ENCODE results near the gene SRL. TPM values are rescaled to one million over a fixed set of nuclear protein-coding genes. Genes with fewer than 3 reads are reported as not detected.

SRL gene
- total and polyA plus RNA-seq, 2 of the 13 experiments (the other 11 are each of a cell fraction or from before 2014, with no cell fraction given), result 0.05 TPM; not detected in 1

DNA sequence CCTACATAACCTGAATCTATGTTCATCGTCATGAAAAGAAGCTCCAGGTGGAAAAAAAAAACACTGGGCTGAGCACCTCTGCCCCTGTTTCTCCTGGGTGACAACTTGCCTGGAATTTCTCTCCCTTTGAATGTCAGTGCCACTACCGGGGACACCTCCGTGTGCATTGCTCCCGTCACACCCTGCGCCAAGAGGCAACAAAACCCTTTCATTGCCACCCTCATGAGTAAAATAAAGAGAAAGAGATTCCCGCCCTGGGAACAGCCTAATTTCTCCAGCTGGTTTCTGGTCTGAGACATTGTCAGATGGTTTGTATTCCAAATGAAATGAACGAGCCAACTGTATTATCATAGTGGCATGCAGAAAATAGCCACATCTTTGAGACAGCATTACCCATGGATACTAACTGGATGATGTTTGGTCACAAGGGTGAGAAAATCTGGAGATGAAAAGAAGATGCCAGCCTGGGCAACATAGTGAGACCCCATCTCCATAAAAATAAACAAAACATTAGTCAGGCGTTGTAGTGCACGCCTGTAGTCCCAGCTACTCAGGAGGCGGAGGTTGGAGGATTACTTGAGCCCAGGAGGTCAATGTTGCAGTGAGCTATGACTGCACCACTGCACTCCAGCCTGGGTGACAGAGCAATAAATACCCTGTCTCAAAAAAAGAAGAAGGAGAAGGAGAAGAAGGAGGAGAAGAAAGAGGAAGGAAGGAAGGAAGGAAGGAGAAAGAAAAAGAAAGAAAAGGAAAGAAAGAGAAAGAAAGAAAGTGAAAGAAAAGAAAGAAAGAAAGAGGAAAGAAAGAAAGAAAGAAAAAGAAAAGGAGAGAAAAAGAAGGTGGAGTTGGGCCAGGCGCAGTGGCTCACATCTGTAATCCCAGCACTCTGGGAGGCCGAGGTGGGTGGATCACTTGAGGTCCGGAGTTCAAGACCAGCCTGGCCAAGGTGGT lies 83.5 kb downstream of the SRL start:
- ChIA-PET POLR2A (interaction anchor here (0.9 to 1.1 kb wide), 4 partner anchors 13 to 45 kb away, joined by 3 read pairs; partner anchors contain the start of gene ADCY9), CTCF (ENCODE audit: low intra/inter-chr PET ratio, low total read pairs) (no interaction called here)
- peak; percentile 14 for ATAC-seq
- BruUV-seq (replicated peaks), result no TSS peak
- Histone ChIP-seq H2AFZ (ENCODE audit: low read length) (no peak overlapping the region), H3K27me3 (ENCODE audit: control insufficient read depth in 1 of 2, insufficient read depth in 2 of 2, low read length in 2 of 2) (no peaks in the 10 kb centered on the region), H3K36me3 (replicated peaks in 1 of 2; ENCODE audit: control insufficient read depth in 1 of 2, insufficient read depth in 2 of 2, low read length in 2 of 2) (no peaks in the 10 kb centered on the region), H3K27ac (ENCODE audit: extremely low read length, insufficient read depth, low read length) (peak overlapping the region; percentile 67), H3K4me3 (replicated peaks in 1 of 3; ENCODE audit: insufficient read depth in 1 of 3, low read depth in 2 of 3, low read length in 3 of 3) (peak overlapping the region; percentile 19 to 33 (median 32); a peak in 3 of 6 replicates), H3K4me2 (ENCODE audit: low read depth, low read length) (peak overlapping the region; percentile 70), H3K9ac (ENCODE audit: insufficient read depth, low read depth, low read length) (no peak overlapping the region; the same call in 1 of the 2 replicates), H3K9me3 (ENCODE audit: low read length) (no peaks in the 10 kb centered on the region), H3K4me1 (ENCODE audit: insufficient read depth, low read length) (peaks cover 35% of the 10 kb centered on the region), H3K79me2 (ENCODE audit: insufficient read depth, low read length) (no peaks in the 10 kb centered on the region), H4K20me1 (ENCODE audit: insufficient read depth, low read length) (no peaks in the 10 kb centered on the region)
- no peak for DNase-seq (ENCODE audit: low spot score)
- in situ Hi-C loops (cut with HindIII; ENCODE audit: extremely low pct_ligation_motif_present, low pct_unique_long_range_greater_than_20kb), result no loop called here
- TF ChIP-seq, protein P1, sequence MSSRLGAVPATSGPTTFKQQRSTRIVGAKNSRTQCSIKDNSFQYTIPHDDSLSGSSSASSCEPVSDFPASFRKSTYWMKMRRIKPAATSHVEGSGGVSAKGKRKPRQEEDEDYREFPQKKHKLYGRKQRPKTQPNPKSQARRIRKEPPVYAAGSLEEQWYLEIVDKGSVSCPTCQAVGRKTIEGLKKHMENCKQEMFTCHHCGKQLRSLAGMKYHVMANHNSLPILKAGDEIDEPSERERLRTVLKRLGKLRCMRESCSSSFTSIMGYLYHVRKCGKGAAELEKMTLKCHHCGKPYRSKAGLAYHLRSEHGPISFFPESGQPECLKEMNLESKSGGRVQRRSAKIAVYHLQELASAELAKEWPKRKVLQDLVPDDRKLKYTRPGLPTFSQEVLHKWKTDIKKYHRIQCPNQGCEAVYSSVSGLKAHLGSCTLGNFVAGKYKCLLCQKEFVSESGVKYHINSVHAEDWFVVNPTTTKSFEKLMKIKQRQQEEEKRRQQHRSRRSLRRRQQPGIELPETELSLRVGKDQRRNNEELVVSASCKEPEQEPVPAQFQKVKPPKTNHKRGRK (CRISPR knock-in tag; IDR thresholded peaks at IDR 0.05), result peak; percentile 94
- TF ChIP-seq SIN3A (IDR thresholded peaks at IDR 0.05; ENCODE audit: borderline replicate concordance, low read depth, low read length) (0 out of 2 replicates have a peak, but pooled peaks have one; percentile 7), BRCA1 (CRISPR knock-in tag; IDR thresholded peaks at IDR 0.05) (no peak), ZNF652 (CRISPR knock-in tag; IDR thresholded peaks at IDR 0.05; ENCODE audit: borderline replicate concordance, low read depth) (peak; percentile 91), TEAD3 (CRISPR knock-in tag; optimal IDR thresholded peaks at IDR 0.05; ENCODE audit: borderline replicate concordance) (peak; percentile 13), ZNF451 (CRISPR knock-in tag; IDR thresholded peaks at IDR 0.05) (no peak), ZNF143 (CRISPR knock-in tag; IDR thresholded peaks at IDR 0.05) (0 out of 2 replicates have a peak, but pooled peaks have one; percentile 31), ATRX (CRISPR knock-in tag; IDR thresholded peaks at IDR 0.05; ENCODE audit: borderline replicate concordance) (no peak), ZNF121 (CRISPR knock-in tag; IDR thresholded peaks at IDR 0.05) (peak; percentile 93), ZMYM3 (CRISPR knock-in tag; IDR thresholded peaks at IDR 0.05) (peak; percentile 13; the same call in 1 of the 2 replicates)
- TF ChIP-seq, protein P2, sequence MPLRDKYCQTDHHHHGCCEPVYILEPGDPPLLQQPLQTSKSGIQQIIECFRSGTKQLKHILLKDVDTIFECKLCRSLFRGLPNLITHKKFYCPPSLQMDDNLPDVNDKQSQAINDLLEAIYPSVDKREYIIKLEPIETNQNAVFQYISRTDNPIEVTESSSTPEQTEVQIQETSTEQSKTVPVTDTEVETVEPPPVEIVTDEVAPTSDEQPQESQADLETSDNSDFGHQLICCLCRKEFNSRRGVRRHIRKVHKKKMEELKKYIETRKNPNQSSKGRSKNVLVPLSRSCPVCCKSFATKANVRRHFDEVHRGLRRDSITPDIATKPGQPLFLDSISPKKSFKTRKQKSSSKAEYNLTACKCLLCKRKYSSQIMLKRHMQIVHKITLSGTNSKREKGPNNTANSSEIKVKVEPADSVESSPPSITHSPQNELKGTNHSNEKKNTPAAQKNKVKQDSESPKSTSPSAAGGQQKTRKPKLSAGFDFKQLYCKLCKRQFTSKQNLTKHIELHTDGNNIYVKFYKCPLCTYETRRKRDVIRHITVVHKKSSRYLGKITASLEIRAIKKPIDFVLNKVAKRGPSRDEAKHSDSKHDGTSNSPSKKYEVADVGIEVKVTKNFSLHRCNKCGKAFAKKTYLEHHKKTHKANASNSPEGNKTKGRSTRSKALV (CRISPR knock-in tag; IDR thresholded peaks at IDR 0.05), result no peak
- TF ChIP-seq, protein P3, sequence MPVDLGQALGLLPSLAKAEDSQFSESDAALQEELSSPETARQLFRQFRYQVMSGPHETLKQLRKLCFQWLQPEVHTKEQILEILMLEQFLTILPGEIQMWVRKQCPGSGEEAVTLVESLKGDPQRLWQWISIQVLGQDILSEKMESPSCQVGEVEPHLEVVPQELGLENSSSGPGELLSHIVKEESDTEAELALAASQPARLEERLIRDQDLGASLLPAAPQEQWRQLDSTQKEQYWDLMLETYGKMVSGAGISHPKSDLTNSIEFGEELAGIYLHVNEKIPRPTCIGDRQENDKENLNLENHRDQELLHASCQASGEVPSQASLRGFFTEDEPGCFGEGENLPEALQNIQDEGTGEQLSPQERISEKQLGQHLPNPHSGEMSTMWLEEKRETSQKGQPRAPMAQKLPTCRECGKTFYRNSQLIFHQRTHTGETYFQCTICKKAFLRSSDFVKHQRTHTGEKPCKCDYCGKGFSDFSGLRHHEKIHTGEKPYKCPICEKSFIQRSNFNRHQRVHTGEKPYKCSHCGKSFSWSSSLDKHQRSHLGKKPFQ (CRISPR knock-in tag; IDR thresholded peaks at IDR 0.05; ENCODE audit: insufficient replicate concordance), result no peak
- TF ChIP-seq, protein P4, sequence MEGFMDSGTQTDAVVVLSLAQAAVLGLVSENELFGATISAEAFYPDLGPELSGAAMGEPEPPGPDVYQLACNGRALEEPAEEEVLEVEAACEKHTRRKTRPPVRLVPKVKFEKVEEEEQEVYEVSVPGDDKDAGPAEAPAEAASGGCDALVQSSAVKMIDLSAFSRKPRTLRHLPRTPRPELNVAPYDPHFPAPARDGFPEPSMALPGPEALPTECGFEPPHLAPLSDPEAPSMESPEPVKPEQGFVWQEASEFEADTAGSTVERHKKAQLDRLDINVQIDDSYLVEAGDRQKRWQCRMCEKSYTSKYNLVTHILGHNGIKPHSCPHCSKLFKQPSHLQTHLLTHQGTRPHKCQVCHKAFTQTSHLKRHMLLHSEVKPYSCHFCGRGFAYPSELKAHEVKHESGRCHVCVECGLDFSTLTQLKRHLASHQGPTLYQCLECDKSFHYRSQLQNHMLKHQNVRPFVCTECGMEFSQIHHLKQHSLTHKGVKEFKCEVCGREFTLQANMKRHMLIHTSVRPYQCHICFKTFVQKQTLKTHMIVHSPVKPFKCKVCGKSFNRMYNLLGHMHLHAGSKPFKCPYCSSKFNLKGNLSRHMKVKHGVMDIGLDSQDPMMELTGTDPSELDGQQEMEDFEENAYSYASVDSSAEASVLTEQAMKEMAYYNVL (CRISPR knock-in tag; IDR thresholded peaks at IDR 0.05; ENCODE audit: borderline replicate concordance), result peak; percentile 49; the same call in 1 of the 2 replicates
- intact Hi-C loops (cut with micrococcal nuclease; ENCODE audit: unreplicated experiment), result no loop called here
- 17% methylated on average over 13 of the region's 13 CpGs for WGBS (ENCODE audit: low lambda C conversion rate)
- no peak for FAIRE-seq

Data from HepG2 (cell line).